SK-N-MC (cell line): ENCODE measurements around the gene NPTX1.

Source experiments
- EZH2 ChIP-seq: fragments of 200-600 bp; sonication (generic); IDR thresholded peaks from one replicate; pipeline ENCODE4 v1.6.1; 2017; ENCODE audit warnings: antibody characterized with exemption
- POLR2AphosphoS5 ChIP-seq: IDR thresholded peaks from 2 replicates; pipeline ENCODE4 v1.6.1; 2012; ENCODE audit warnings: mild to moderate bottlenecking, low read depth, low read length, borderline replicate concordance

GRCh38 chr17:80485846-80486245 lies 9.4 kb upstream of the NPTX1 start:
- no peak for TF ChIP-seq EZH2
- TF ChIP-seq POLR2AphosphoS5, result no peak
